ENCODE data around the gene SMG5.

Gene SMG5

GRCh38 chr1:156203331-156203730 is 79.3 kb downstream of the SMG5 start:
- no peak for DNase-seq

GRCh38 chr1:156200044-156200443 is 82.6 kb downstream of the SMG5 start:
- no peak for DNase-seq

Measured in NCI-H748 treated with DMSO at 0.1 percent for 48 hours (cell line).